Measurements from ENCODE around the gene ATP5ME. TPM values are rescaled to one million over a fixed set of nuclear protein-coding genes. Genes with fewer than 3 reads are reported as not detected.

The ATP5ME gene
- total RNA-seq, 1 experiment from 2014 or later: 425 TPM

DNA sequence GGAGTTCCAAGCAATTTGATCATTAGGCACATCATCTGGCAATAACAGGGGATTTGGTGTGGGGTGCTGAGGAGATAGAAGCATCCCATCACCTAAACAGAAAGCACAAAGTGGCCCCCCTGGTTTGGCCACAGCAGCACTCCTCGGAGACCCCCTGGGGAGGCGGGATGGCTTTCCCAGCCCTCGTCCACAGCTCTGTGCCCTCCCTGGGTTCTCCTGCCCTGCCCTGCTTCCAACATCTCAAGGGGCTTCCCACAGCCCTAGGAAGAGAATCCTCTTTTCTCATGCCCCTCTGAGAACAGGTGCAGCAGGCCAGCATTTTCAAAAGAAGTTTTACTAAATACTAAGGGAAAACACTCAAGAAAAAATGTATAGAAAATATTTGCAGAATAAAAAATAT, 12.8 kb downstream of the ATP5ME start:
- WGBS (ENCODE audit: extremely low coverage, insufficient read length, low lambda C conversion rate): no CpG with 5 or more reads among the region's 3 CpGs
- no peak overlapping the region for H2AK5ac ChIP-seq (ENCODE audit: insufficient read length, low read length)
- H2AFZ ChIP-seq (ENCODE audit: low read length): no peak overlapping the region
- H2BK5ac ChIP-seq (ENCODE audit: insufficient read length, low read length): no peak overlapping the region
- no peaks in the 10 kb centered on the region for H4K20me1 ChIP-seq (ENCODE audit: control insufficient read depth, insufficient read depth, insufficient read length)
- no peak overlapping the region for H3K23ac ChIP-seq (ENCODE audit: insufficient read length, low read depth, low read length)
- H2BK12ac ChIP-seq (ENCODE audit: insufficient read length, low read depth, low read length): no peak overlapping the region
- H3K4me2 ChIP-seq (ENCODE audit: insufficient read depth, insufficient read length, low read length): no peak overlapping the region
- H3K4me1 Mint-ChIP-seq: peaks cover 0 to 3% of the 10 kb centered on the region in 2 experiments; a peak in 1 of 4 replicates
- H3K4me1 ChIP-seq (ENCODE audit: insufficient read depth, low read length): no peaks in the 10 kb centered on the region
- peaks cover 2% of the 10 kb centered on the region; the same call in 1 of the 2 replicates for H3K27me3 Mint-ChIP-seq (ENCODE audit: low read depth)
- H3K9ac ChIP-seq (ENCODE audit: extremely low read depth, insufficient read length, low read length): no peak overlapping the region
- peaks cover 0 to 2% (median 0%) of the 10 kb centered on the region in 3 experiments; a peak in 4 of 7 replicates for H3K36me3 Mint-ChIP-seq (ENCODE audit: insufficient read depth in 1 of 3, low read depth in 3 of 3)
- no peaks in the 10 kb centered on the region for H3K9me3 ChIP-seq (ENCODE audit: control insufficient read depth, low read depth, low read length)
- no peak overlapping the region for H4K5ac ChIP-seq (ENCODE audit: insufficient read length, low read depth, low read length)
- no peak overlapping the region for H3K27ac ChIP-seq (ENCODE audit: insufficient read length, low read depth, low read length)
- no peaks in the 10 kb centered on the region for H3K79me2 ChIP-seq (ENCODE audit: insufficient read depth, low read length)
- H3K9me3 Mint-ChIP-seq: no peaks in the 10 kb centered on the region
- H2BK20ac ChIP-seq (ENCODE audit: low read depth, low read length, poor library complexity, severe bottlenecking): no peak overlapping the region
- H4K91ac ChIP-seq (ENCODE audit: insufficient read length, low read depth, low read length): no peak overlapping the region
- H3K56ac ChIP-seq (ENCODE audit: insufficient read length, low read depth, low read length): no peak overlapping the region
- no peak overlapping the region for H3K18ac ChIP-seq (ENCODE audit: insufficient read length, low read depth, low read length)
- no peak overlapping the region for H3K14ac ChIP-seq (ENCODE audit: insufficient read depth, low read length)
- no peak overlapping the region for H4K8ac ChIP-seq (replicated peaks; ENCODE audit: insufficient read length, low read depth, low read length)
- H3K23me2 ChIP-seq (ENCODE audit: insufficient read length, low read depth, low read length, poor library complexity, severe bottlenecking): peaks cover 2% of the 10 kb centered on the region
- no peaks in the 10 kb centered on the region for H3K27me3 ChIP-seq (ENCODE audit: insufficient read depth, low read length)
- H2BK120ac ChIP-seq (ENCODE audit: low read depth, low read length, poor library complexity, severe bottlenecking): no peak overlapping the region
- TF ChIP-seq, protein P1, sequence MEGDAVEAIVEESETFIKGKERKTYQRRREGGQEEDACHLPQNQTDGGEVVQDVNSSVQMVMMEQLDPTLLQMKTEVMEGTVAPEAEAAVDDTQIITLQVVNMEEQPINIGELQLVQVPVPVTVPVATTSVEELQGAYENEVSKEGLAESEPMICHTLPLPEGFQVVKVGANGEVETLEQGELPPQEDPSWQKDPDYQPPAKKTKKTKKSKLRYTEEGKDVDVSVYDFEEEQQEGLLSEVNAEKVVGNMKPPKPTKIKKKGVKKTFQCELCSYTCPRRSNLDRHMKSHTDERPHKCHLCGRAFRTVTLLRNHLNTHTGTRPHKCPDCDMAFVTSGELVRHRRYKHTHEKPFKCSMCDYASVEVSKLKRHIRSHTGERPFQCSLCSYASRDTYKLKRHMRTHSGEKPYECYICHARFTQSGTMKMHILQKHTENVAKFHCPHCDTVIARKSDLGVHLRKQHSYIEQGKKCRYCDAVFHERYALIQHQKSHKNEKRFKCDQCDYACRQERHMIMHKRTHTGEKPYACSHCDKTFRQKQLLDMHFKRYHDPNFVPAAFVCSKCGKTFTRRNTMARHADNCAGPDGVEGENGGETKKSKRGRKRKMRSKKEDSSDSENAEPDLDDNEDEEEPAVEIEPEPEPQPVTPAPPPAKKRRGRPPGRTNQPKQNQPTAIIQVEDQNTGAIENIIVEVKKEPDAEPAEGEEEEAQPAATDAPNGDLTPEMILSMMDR (conservative IDR thresholded peaks at IDR 0.05): no peak
- H3K27ac Mint-ChIP-seq: no peak overlapping the region
- H3K4ac ChIP-seq (ENCODE audit: low read depth, low read length): no peak overlapping the region
- H2BK15ac ChIP-seq (ENCODE audit: low read depth, low read length): no peak overlapping the region
- H3K79me1 ChIP-seq (ENCODE audit: insufficient read depth, low read depth, low read length, poor library complexity, severe bottlenecking): no peaks in the 10 kb centered on the region
- DNase-seq: no peak
- no peak overlapping the region for H3T11ph ChIP-seq (ENCODE audit: low read length)
- H3K4me3 Mint-ChIP-seq: no peak overlapping the region; a peak in 1 of 5 replicates

Data from H9 (cell line).